Hematopoietic multipotent progenitor cell treated with erythropoietin and hydrocortisone succinate and interleukin-3 and kit ligand, for 17 days (in vitro differentiated cells): ENCODE data around the gene NR1H4.
A peak's percentile ranks its signal among the peaks of the same experiment; 100 is the strongest.
"Not testable (repeated sequence)": the region's sequence is repeated elsewhere in the genome, so short reads cannot be mapped to it uniquely, and the experiment has no call there.

Source experiments
- DNase-seq: peaks from one replicate; pipeline ENCODE4 v3.0.0-alpha.2; 2015; ENCODE audit warnings: low spot score

The NR1H4 gene

GRCh38 chr12:100572184-100572583, 98.5 kb downstream of the NR1H4 start:
- no peak for DNase-seq

GRCh38 chr12:100573292-100574186, 99.9 kb downstream of the NR1H4 start, which contains the start of gene GAS2L3:
Gene GAS2L3, plus strand, starts transcription at chr12:100573684. Its CDS starts 21,221 bp downstream, at chr12:100594905.
- peak; percentile 87 for DNase-seq

GRCh38 chr12:100574187-100575074, 100.8 kb downstream of the NR1H4 start:
- DNase-seq = peak; percentile 34

- DNase-seq = peak; percentile 35
These were observed 102.8 kb downstream of the NR1H4 start for GRCh38 chr12:100576331-100577036.

- DNase-seq = no peak
These were observed 105.3 kb downstream of the NR1H4 start for GRCh38 chr12:100578923-100579322.

- no peak for DNase-seq
These were observed 106.2 kb downstream of the NR1H4 start for GRCh38 chr12:100579844-100580243.

GRCh38 chr12:100584256-100584655, 110.6 kb downstream of the NR1H4 start:
- DNase-seq = no peak

- no peak for DNase-seq
These were observed 118.3 kb downstream of the NR1H4 start for GRCh38 chr12:100591979-100592378.

- DNase-seq = no peak
These were observed 119.8 kb downstream of the NR1H4 start for GRCh38 chr12:100593490-100593889.

- DNase-seq = no peak
These were observed 128.0 kb downstream of the NR1H4 start for GRCh38 chr12:100601626-100602025.

GRCh38 chr12:100602997-100603396, 129.3 kb downstream of the NR1H4 start:
- not testable (repeated sequence) for DNase-seq

- DNase-seq = no peak
These were observed 135.1 kb downstream of the NR1H4 start for GRCh38 chr12:100608776-100609175.

- DNase-seq = no peak
These were observed 137.2 kb downstream of the NR1H4 start for GRCh38 chr12:100610666-100611430.

- DNase-seq = peak; percentile 40
These were observed 138.9 kb downstream of the NR1H4 start for GRCh38 chr12:100612606-100613005.
